GM23338 (cell line): Measurements from ENCODE around the gene TAF1D. TPM values are rescaled to one million over a fixed set of nuclear protein-coding genes. Genes with fewer than 3 reads are reported as not detected.

Source experiments
- microRNA counts: library from miRNA; unstranded; fragments of <30 nt; microRNA quantifications from one replicate; lab custom pipeline; 2017
- microRNA-seq: library from miRNA; unstranded; fragments of <30 nt; microRNA quantifications from one replicate; pipeline ENCODE4, GENCODE V29; 2017
- polyA plus RNA-seq: library from polyadenylated mRNA; unstranded; fragments of >200 nt; fragmentation: Nextera tagmentation; extraction: Ambion mirVana; gene quantifications from 2 replicates; pipeline ENCODE4 v1.2.1, GENCODE V29; 2016
- small RNA-seq: library from RNA; depleted of rRNA; stranded (forward); fragments of <200 nt; gene quantifications from one replicate; pipeline ENCODE3, GENCODE V24; 2014; ENCODE audit warnings: low replicate concordance
- total RNA-seq: library from RNA; depleted of rRNA; stranded (reverse); fragments of >200 nt; shearing (Covaris generic); gene quantifications from 2 replicates; pipeline ENCODE4 v1.2.3, GENCODE V29; 2014; rRNA removed

The TAF1D gene
- total and polyA plus RNA-seq, 2 experiments from 2014 or later, result 240 to 246 TPM

MicroRNAs within 50 kb of the gene (microRNA counts, 767-probe panel; counts per million panel counts)
- not detected for microRNA hsa-miR-1304-5p (lab: Ali Mortazavi, UCI)

Small RNA genes lying within 50 kb of the gene (microRNA-seq; reads per million reads assigned to microRNA genes)
- gene MIR1304, result 10.2 reads per million, percentile 34 among the genes with 10 or more reads in this experiment

Small RNA genes lying within 50 kb of the gene (small RNA-seq; reads per million reads assigned to genes)
- not detected for gene RF00019
- gene RF00493, result 10.1 reads per million, percentile 96 among the genes with 10 or more reads in this experiment
- 0.22 reads per million for gene SCARNA9
- not detected for gene SNORA1
- not detected for gene SNORA18
- gene SNORA25, result not detected
- gene SNORA32, result not detected
- not detected for gene SNORA40
- gene SNORA8, result not detected
- gene SNORD5, result not detected
- 1,523 reads per million, percentile 100 among the genes with 10 or more reads in this experiment for gene SNORD6

Other genes starting within 250 kb of the TAF1D start
- gene SMCO4, start 198.1 kb downstream of the TAF1D start, total RNA-seq, result 21.9 and 49.0 TPM in 2 replicates
- gene SMCO4, start 198.1 kb downstream of the TAF1D start, polyA plus RNA-seq, result 42.2 and 47.6 TPM in 2 replicates
- 16.5 and 25.8 TPM in 2 replicates for gene CEP295, start 79.8 kb downstream of the TAF1D start, total RNA-seq
- 5.7 and 7.4 TPM in 2 replicates for gene CEP295, start 79.8 kb downstream of the TAF1D start, polyA plus RNA-seq
- gene C11orf54, start 177 bp upstream of the TAF1D start, total RNA-seq, result 29.0 and 35.8 TPM in 2 replicates
- gene C11orf54, start 177 bp upstream of the TAF1D start, polyA plus RNA-seq, result 38.8 and 43.1 TPM in 2 replicates
- 31.2 and 36.9 TPM in 2 replicates for gene MED17, start 42.8 kb upstream of the TAF1D start, total RNA-seq
- 17.4 and 19.1 TPM in 2 replicates for gene MED17, start 42.8 kb upstream of the TAF1D start, polyA plus RNA-seq
- 0.66 and 0.70 TPM in 2 replicates for gene VSTM5, start 109.1 kb upstream of the TAF1D start, total RNA-seq
- gene VSTM5, start 109.1 kb upstream of the TAF1D start, polyA plus RNA-seq, result 0.21 and 0.37 TPM in 2 replicates